ENCODE data around the gene CDRT15. TPM values are rescaled to one million over a fixed set of nuclear protein-coding genes. Genes with fewer than 3 reads are reported as not detected.
A peak's percentile ranks its signal among the peaks of the same experiment; 100 is the strongest.
"Not testable (repeated sequence)": the region's sequence is repeated elsewhere in the genome, so short reads cannot be mapped to it uniquely, and the experiment has no call there.

CDRT15 gene
- total and polyA plus RNA-seq, 2 donors = 0.09 TPM; not detected in 1

GRCh38 chr17:14197586-14197985 is 39.1 kb downstream of the CDRT15 start:
- DNase-seq (ENCODE audit: low read depth in 6 of 9, low spot score in 9 of 9) = peak in 3 of 9 donors; percentile 31 to 70 (median 43)
- no peak overlapping the region for H3K4me3 ChIP-seq (ENCODE audit: low read length in 2 of 2)
- 7% methylated on average over 4 of the region's 4 CpGs for WGBS
- no peaks in the 10 kb centered on the region for H3K9me3 ChIP-seq (ENCODE audit: control insufficient read depth in 2 of 2, insufficient read depth in 1 of 2, low read length in 1 of 2)
- H3K4me1 ChIP-seq (ENCODE audit: control insufficient read depth in 2 of 2, insufficient read depth in 2 of 2, low read length in 2 of 2) = peaks cover 36 to 66% of the 10 kb centered on the region in 2 donors
- no peaks in the 10 kb centered on the region for H3K27me3 ChIP-seq (ENCODE audit: control insufficient read depth in 2 of 2, insufficient read depth in 1 of 2, low read length in 1 of 2)
- peak overlapping the region; percentile 69 to 77 for H3K27ac ChIP-seq (ENCODE audit: low read depth in 1 of 2, low read length in 1 of 2)
- H3K36me3 ChIP-seq (ENCODE audit: control insufficient read depth in 2 of 2, insufficient read depth in 2 of 2, low read length in 1 of 2) = no peaks in the 10 kb centered on the region

- H3K9me3 ChIP-seq (ENCODE audit: control insufficient read depth in 2 of 2, insufficient read depth in 1 of 2, low read length in 1 of 2) = no peaks in the 10 kb centered on the region
- H3K27me3 ChIP-seq (ENCODE audit: control insufficient read depth in 2 of 2, insufficient read depth in 1 of 2, low read length in 1 of 2) = no peaks in the 10 kb centered on the region
- H3K4me3 ChIP-seq (ENCODE audit: low read length in 2 of 2) = no peak overlapping the region
- peak overlapping the region; percentile 69 to 77 for H3K27ac ChIP-seq (ENCODE audit: low read depth in 1 of 2, low read length in 1 of 2)
- H3K36me3 ChIP-seq (ENCODE audit: control insufficient read depth in 2 of 2, insufficient read depth in 2 of 2, low read length in 1 of 2) = no peaks in the 10 kb centered on the region
- peaks cover 36 to 61% of the 10 kb centered on the region in 2 donors for H3K4me1 ChIP-seq (ENCODE audit: control insufficient read depth in 2 of 2, insufficient read depth in 2 of 2, low read length in 2 of 2)
- DNase-seq (ENCODE audit: low read depth in 6 of 9, low spot score in 9 of 9) = no peak
- 83% methylated on average over 2 of the region's 2 CpGs for WGBS
Observed at GRCh38 chr17:14197057-14197456, 39.6 kb downstream of the CDRT15 start.

GRCh38 chr17:14196377-14196997 is 40.2 kb downstream of the CDRT15 start:
- peak overlapping the region; percentile 69 to 76 for H3K27ac ChIP-seq (ENCODE audit: low read depth in 1 of 2, low read length in 1 of 2)
- H3K36me3 ChIP-seq (ENCODE audit: control insufficient read depth in 2 of 2, insufficient read depth in 2 of 2, low read length in 1 of 2) = no peaks in the 10 kb centered on the region
- peaks cover 34 to 55% of the 10 kb centered on the region in 2 donors for H3K4me1 ChIP-seq (ENCODE audit: control insufficient read depth in 2 of 2, insufficient read depth in 2 of 2, low read length in 2 of 2)

GRCh38 chr17:14192636-14193344 is 43.9 kb downstream of the CDRT15 start:
- not testable (repeated sequence) for H3K4me3 ChIP-seq (ENCODE audit: low read length in 2 of 2); H3K36me3 ChIP-seq (ENCODE audit: control insufficient read depth in 2 of 2, insufficient read depth in 2 of 2, low read length in 1 of 2); H3K9me3 ChIP-seq (ENCODE audit: control insufficient read depth in 2 of 2, insufficient read depth in 1 of 2, low read length in 1 of 2); H3K27ac ChIP-seq (ENCODE audit: low read depth in 1 of 2, low read length in 1 of 2); H3K27me3 ChIP-seq (ENCODE audit: control insufficient read depth in 2 of 2, insufficient read depth in 1 of 2, low read length in 1 of 2)
- peaks cover 16 to 25% of the 10 kb centered on the region in 2 donors for H3K4me1 ChIP-seq (ENCODE audit: control insufficient read depth in 2 of 2, insufficient read depth in 2 of 2, low read length in 2 of 2)
- 36% methylated on average over 12 of the region's 13 CpGs for WGBS
- peak in 1 of 9 donors; percentile 13 for DNase-seq (ENCODE audit: low read depth in 6 of 9, low spot score in 9 of 9)

More at GRCh38 chr17:14196377-14196997, 40.2 kb downstream of the CDRT15 start:
- Histone ChIP-seq H3K27me3 (ENCODE audit: control insufficient read depth in 2 of 2, insufficient read depth in 1 of 2, low read length in 1 of 2) (no peaks in the 10 kb centered on the region), H3K4me3 (ENCODE audit: low read length in 2 of 2) (no peak overlapping the region), H3K9me3 (ENCODE audit: control insufficient read depth in 2 of 2, insufficient read depth in 1 of 2, low read length in 1 of 2) (no peaks in the 10 kb centered on the region)
- DNase-seq (ENCODE audit: low read depth in 6 of 9, low spot score in 9 of 9) = peak in 3 of 9 donors; percentile 31 to 72 (median 48)
- 52% methylated on average over 4 of the region's 4 CpGs for WGBS

- H3K9me3 ChIP-seq (ENCODE audit: control insufficient read depth in 2 of 2, insufficient read depth in 1 of 2, low read length in 1 of 2); H3K27ac ChIP-seq (ENCODE audit: low read depth in 1 of 2, low read length in 1 of 2); DNase-seq (ENCODE audit: low read depth in 6 of 9, low spot score in 9 of 9); H3K36me3 ChIP-seq (ENCODE audit: control insufficient read depth in 2 of 2, insufficient read depth in 2 of 2, low read length in 1 of 2); H3K27me3 ChIP-seq (ENCODE audit: control insufficient read depth in 2 of 2, insufficient read depth in 1 of 2, low read length in 1 of 2); H3K4me3 ChIP-seq (ENCODE audit: low read length in 2 of 2): not testable (repeated sequence)
- peaks cover 9 to 18% of the 10 kb centered on the region in 2 donors for H3K4me1 ChIP-seq (ENCODE audit: control insufficient read depth in 2 of 2, insufficient read depth in 2 of 2, low read length in 2 of 2)
- WGBS = 93% methylated on average over 11 of the region's 11 CpGs
Observed at GRCh38 chr17:14192039-14192438, 44.6 kb downstream of the CDRT15 start.

GRCh38 chr17:14191469-14191868 is 45.2 kb downstream of the CDRT15 start:
- DNase-seq (ENCODE audit: low read depth in 6 of 9, low spot score in 9 of 9); H3K27me3 ChIP-seq (ENCODE audit: control insufficient read depth in 2 of 2, insufficient read depth in 1 of 2, low read length in 1 of 2); H3K27ac ChIP-seq (ENCODE audit: low read depth in 1 of 2, low read length in 1 of 2); H3K36me3 ChIP-seq (ENCODE audit: control insufficient read depth in 2 of 2, insufficient read depth in 2 of 2, low read length in 1 of 2); H3K4me3 ChIP-seq (ENCODE audit: low read length in 2 of 2); H3K9me3 ChIP-seq (ENCODE audit: control insufficient read depth in 2 of 2, insufficient read depth in 1 of 2, low read length in 1 of 2): not testable (repeated sequence)
- peaks cover 4 to 12% of the 10 kb centered on the region in 2 donors for H3K4me1 ChIP-seq (ENCODE audit: control insufficient read depth in 2 of 2, insufficient read depth in 2 of 2, low read length in 2 of 2)

- H3K27me3 ChIP-seq (ENCODE audit: control insufficient read depth in 2 of 2, insufficient read depth in 1 of 2, low read length in 1 of 2); H3K4me1 ChIP-seq (ENCODE audit: control insufficient read depth in 2 of 2, insufficient read depth in 2 of 2, low read length in 2 of 2); H3K36me3 ChIP-seq (ENCODE audit: control insufficient read depth in 2 of 2, insufficient read depth in 2 of 2, low read length in 1 of 2); H3K27ac ChIP-seq (ENCODE audit: low read depth in 1 of 2, low read length in 1 of 2); H3K4me3 ChIP-seq (ENCODE audit: low read length in 2 of 2); DNase-seq (ENCODE audit: low read depth in 6 of 9, low spot score in 9 of 9); H3K9me3 ChIP-seq (ENCODE audit: control insufficient read depth in 2 of 2, insufficient read depth in 1 of 2, low read length in 1 of 2): not testable (repeated sequence)
- 91% methylated on average over 1 of the region's 1 CpG for WGBS
Observed at GRCh38 chr17:14190774-14191173, 45.9 kb downstream of the CDRT15 start.

GRCh38 chr17:14186443-14186842 is 50.2 kb downstream of the CDRT15 start:
- not testable (repeated sequence) for H3K27ac ChIP-seq (ENCODE audit: low read depth in 1 of 2, low read length in 1 of 2); H3K36me3 ChIP-seq (ENCODE audit: control insufficient read depth in 2 of 2, insufficient read depth in 2 of 2, low read length in 1 of 2); H3K4me3 ChIP-seq (ENCODE audit: low read length in 2 of 2); H3K9me3 ChIP-seq (ENCODE audit: control insufficient read depth in 2 of 2, insufficient read depth in 1 of 2, low read length in 1 of 2); H3K27me3 ChIP-seq (ENCODE audit: control insufficient read depth in 2 of 2, insufficient read depth in 1 of 2, low read length in 1 of 2); DNase-seq (ENCODE audit: low read depth in 6 of 9, low spot score in 9 of 9); H3K4me1 ChIP-seq (ENCODE audit: control insufficient read depth in 2 of 2, insufficient read depth in 2 of 2, low read length in 2 of 2)
- over 99% methylated on average over 2 of the region's 4 CpGs for WGBS
